GM18511 (cell line): ENCODE results near the gene GOLGA8R.
"Not testable (repeated sequence)": the region's sequence is repeated elsewhere in the genome, so short reads cannot be mapped to it uniquely, and the experiment has no call there.

Experiments used
- ATAC-seq: cut with Tn5 transposase; IDR thresholded peaks from one replicate; pipeline ENCODE4 v1.9.1; 2021; ENCODE audit warnings: mild to moderate bottlenecking, moderate library complexity; ENCODE audit not compliant: unreplicated experiment

Gene GOLGA8R

GRCh38 chr15:30355043-30355442 is 59.0 kb downstream of the GOLGA8R start:
- ATAC-seq = not testable (repeated sequence)
